ENCODE data around the gene KRT81. TPM values are rescaled to one million over a fixed set of nuclear protein-coding genes. Genes with fewer than 3 reads are reported as not detected.

KRT81 gene
- total RNA-seq, 4 donors from 2014 or later: not detected

GRCh38 chr12:52279422-52280318 lies 11.7 kb downstream of the KRT81 start:
- DNase-seq: no peak
- Histone ChIP-seq H3K27ac (peak overlapping the region in 3 of 4 donors; percentile 52 to 60 (median 59)), H3K27me3 (no peaks in the 10 kb centered on the region), H3K4me3 (no peak overlapping the region), H3K36me3 (no peaks in the 10 kb centered on the region), H3K9me3 (no peaks in the 10 kb centered on the region), H3K4me1 (peaks cover 19 to 20% of the 10 kb centered on the region in 2 donors)
- intact Hi-C loops (cut with DNase I; ENCODE audit: low total_unique reads): loop anchor here (1.0 to 5.0 kb wide), 4 partner anchors 27 to 132 kb away; no protein-coding TSS in a partner anchor
- in situ Hi-C loops (cut with MboI; ENCODE audit: low sequenced_read_pairs in 4 of 4): loop anchor here in 1 of 4 donors (5.0 kb wide), 1 partner anchor 122 kb away; no protein-coding TSS in a partner anchor
- TF ChIP-seq, protein P1, sequence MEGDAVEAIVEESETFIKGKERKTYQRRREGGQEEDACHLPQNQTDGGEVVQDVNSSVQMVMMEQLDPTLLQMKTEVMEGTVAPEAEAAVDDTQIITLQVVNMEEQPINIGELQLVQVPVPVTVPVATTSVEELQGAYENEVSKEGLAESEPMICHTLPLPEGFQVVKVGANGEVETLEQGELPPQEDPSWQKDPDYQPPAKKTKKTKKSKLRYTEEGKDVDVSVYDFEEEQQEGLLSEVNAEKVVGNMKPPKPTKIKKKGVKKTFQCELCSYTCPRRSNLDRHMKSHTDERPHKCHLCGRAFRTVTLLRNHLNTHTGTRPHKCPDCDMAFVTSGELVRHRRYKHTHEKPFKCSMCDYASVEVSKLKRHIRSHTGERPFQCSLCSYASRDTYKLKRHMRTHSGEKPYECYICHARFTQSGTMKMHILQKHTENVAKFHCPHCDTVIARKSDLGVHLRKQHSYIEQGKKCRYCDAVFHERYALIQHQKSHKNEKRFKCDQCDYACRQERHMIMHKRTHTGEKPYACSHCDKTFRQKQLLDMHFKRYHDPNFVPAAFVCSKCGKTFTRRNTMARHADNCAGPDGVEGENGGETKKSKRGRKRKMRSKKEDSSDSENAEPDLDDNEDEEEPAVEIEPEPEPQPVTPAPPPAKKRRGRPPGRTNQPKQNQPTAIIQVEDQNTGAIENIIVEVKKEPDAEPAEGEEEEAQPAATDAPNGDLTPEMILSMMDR (IDR thresholded peaks at IDR 0.05 in 4 of 5, conservative IDR thresholded peaks at IDR 0.05 in 1 of 5): no peak
- no peak for TF ChIP-seq POLR2A (IDR thresholded peaks at IDR 0.05)
- no peak for ATAC-seq

DNA sequence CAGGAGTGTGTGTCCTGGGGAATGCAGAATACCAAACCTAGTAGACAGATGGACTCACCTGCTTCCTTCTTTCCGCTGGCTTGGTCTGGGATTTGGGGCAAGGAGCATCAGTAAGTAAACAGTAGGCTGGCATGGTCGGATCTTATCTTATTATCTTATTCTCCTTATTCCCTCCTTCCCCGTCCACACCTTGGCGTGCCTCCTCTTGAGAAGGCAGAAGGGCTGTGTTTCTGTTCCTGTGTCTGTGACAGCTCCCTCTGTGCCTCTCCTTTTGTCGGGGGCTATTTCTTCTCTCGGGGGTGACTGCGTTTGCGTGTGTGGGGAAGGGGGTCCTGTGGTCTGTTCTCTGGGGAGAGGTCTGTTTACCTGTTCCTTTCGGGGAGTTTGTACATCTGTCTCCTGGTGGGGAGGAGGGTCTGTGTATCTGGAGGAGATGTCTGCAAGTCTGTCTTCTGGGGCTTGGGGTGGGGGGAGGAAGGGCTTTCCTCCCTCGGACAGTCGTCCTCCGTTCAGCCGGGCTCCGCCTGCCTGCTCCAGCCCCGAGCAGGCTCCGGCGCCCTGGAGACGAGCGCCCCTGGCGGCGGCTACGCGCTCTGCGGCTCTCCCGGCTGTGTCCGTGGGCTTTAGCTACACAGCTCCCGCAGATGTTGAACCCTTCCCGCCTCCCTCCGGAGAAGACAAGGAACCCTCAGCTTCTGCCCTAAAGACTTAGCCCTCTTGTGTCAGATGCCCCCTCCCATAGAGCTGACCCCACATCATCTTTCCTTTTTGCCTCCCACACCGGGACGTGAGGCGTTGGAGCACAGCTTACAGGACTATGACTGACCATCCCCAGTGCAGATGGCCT lies 12.5 kb downstream of the KRT81 start:
- Histone ChIP-seq H3K4me1 (peaks cover 19 to 20% of the 10 kb centered on the region in 2 donors), H3K9me3 (no peaks in the 10 kb centered on the region), H3K4me3 (peak overlapping the region in 2 of 4 donors; percentile 15 to 33), H3K27me3 (no peaks in the 10 kb centered on the region), H3K27ac (no peak overlapping the region), H3K36me3 (no peaks in the 10 kb centered on the region)
- in situ Hi-C loops (cut with MboI; ENCODE audit: low sequenced_read_pairs in 4 of 4): loop anchor here in 1 of 4 donors (5.0 kb wide), 1 partner anchor 121 kb away; no protein-coding TSS in a partner anchor
- no peak for TF ChIP-seq POLR2A (IDR thresholded peaks at IDR 0.05)
- TF ChIP-seq, protein P1 (IDR thresholded peaks at IDR 0.05 in 4 of 5, conservative IDR thresholded peaks at IDR 0.05 in 1 of 5): peak; percentile 58 to 99 (median 93)
- intact Hi-C loops (cut with DNase I; ENCODE audit: low total_unique reads): loop anchor here (2.0 kb wide), 1 partner anchor 56 kb away; no protein-coding TSS in a partner anchor
- DNase-seq: peak; percentile 36 to 57
- ATAC-seq: peak; percentile 78 to 85

- intact Hi-C loops (cut with DNase I; ENCODE audit: low total_unique reads): loop anchor here (2.0 kb wide), 1 partner anchor 55 kb away; no protein-coding TSS in a partner anchor
- ATAC-seq (no peak), DNase-seq (no peak)
- Histone ChIP-seq H3K27ac (no peak overlapping the region), H3K4me1 (peaks cover 19 to 20% of the 10 kb centered on the region in 2 donors), H3K4me3 (no peak overlapping the region), H3K9me3 (no peaks in the 10 kb centered on the region), H3K36me3 (no peaks in the 10 kb centered on the region), H3K27me3 (no peaks in the 10 kb centered on the region)
- in situ Hi-C loops (cut with MboI; ENCODE audit: low sequenced_read_pairs in 4 of 4): loop anchor here in 1 of 4 donors (5.0 kb wide), 1 partner anchor 120 kb away; no protein-coding TSS in a partner anchor
- TF ChIP-seq, protein P1 (IDR thresholded peaks at IDR 0.05 in 4 of 5, conservative IDR thresholded peaks at IDR 0.05 in 1 of 5): no peak
- TF ChIP-seq POLR2A (IDR thresholded peaks at IDR 0.05): no peak
These were observed 13.7 kb downstream of the KRT81 start for GRCh38 chr12:52277486-52278245.

GRCh38 chr12:52275686-52276085 lies 15.6 kb downstream of the KRT81 start:
- in situ Hi-C loops (cut with MboI; ENCODE audit: low sequenced_read_pairs in 4 of 4): loop anchor here in 1 of 4 donors (5.0 kb wide), 1 partner anchor 118 kb away; no protein-coding TSS in a partner anchor
- TF ChIP-seq POLR2A (IDR thresholded peaks at IDR 0.05): no peak
- TF ChIP-seq, protein P1 (IDR thresholded peaks at IDR 0.05 in 4 of 5, conservative IDR thresholded peaks at IDR 0.05 in 1 of 5): no peak
- H3K4me3 ChIP-seq: no peak overlapping the region
- no peak for DNase-seq
- ATAC-seq: no peak
- no peaks in the 10 kb centered on the region for H3K9me3 ChIP-seq
- H3K36me3 ChIP-seq: no peaks in the 10 kb centered on the region
- H3K27me3 ChIP-seq: no peaks in the 10 kb centered on the region
- H3K4me1 ChIP-seq: peaks cover 15% of the 10 kb centered on the region in 2 donors
- no peak overlapping the region for H3K27ac ChIP-seq
- intact Hi-C loops (cut with DNase I; ENCODE audit: low total_unique reads): no loop called here
